Uterus (tissue), 4 donors: ENCODE data around the gene MCL1. TPM values are rescaled to one million over a fixed set of nuclear protein-coding genes. Genes with fewer than 3 reads are reported as not detected.

Experiments
- DNase-seq, 2 donors: peaks; one replicate each; pipeline ENCODE4 v3.0.0-alpha.2; 2019 to 2020
- H3K27ac ChIP-seq, 2 donors: fragments of 200-600 bp; sonication (generic); 1 replicate in 1 of 2; 2 replicates in 1 of 2; pipeline ENCODE4 v1.5.1; 2016 to 2018
- H3K27me3 ChIP-seq, 2 donors: fragments of 200-600 bp; sonication (generic); one replicate each; pipeline ENCODE4 v1.5.1; 2018 to 2019; ENCODE audit warnings: control low read depth in 1 of 2
- H3K36me3 ChIP-seq, 2 donors: fragments of 200-600 bp; sonication (generic); one replicate each; pipeline ENCODE4 v1.5.1; 2019; ENCODE audit warnings: control low read depth in 1 of 2
- H3K4me1 ChIP-seq, 2 donors: fragments of 200-600 bp; sonication (generic); one replicate each; pipeline ENCODE4 v1.5.1; 2018 to 2019; ENCODE audit warnings: control low read depth in 1 of 2
- H3K4me3 ChIP-seq, 2 donors: fragments of 200-600 bp; sonication (generic); 1 replicate in 1 of 2; 2 replicates in 1 of 2; pipeline ENCODE4 v1.5.1; 2018 to 2019; ENCODE audit warnings: mild to moderate bottlenecking in 1 of 2
- H3K9me3 ChIP-seq, 2 donors: fragments of 200-600 bp; sonication (generic); one replicate each; pipeline ENCODE4 v1.5.1; 2019; ENCODE audit warnings: control low read depth in 1 of 2
- POLR2A ChIP-seq, 2 donors: fragments of 450-650 bp; IDR thresholded peaks; one replicate each; pipeline ENCODE4 v1.6.1; 2016; ENCODE audit warnings: antibody characterized with exemption in 2 of 2, mild to moderate bottlenecking in 1 of 2, moderate library complexity in 1 of 2
- intact Hi-C: fragments of 100-400 bp; cut with DNase I; formaldehyde crosslinking; loops from one replicate; pipeline ENCODE4 v1.15.1; 2023; ENCODE audit warnings: low total_unique reads
- total RNA-seq, 4 donors: library from RNA; depleted of rRNA in 3 of 4; stranded (reverse); fragments of >200 nt in 3 of 4; gene quantifications; one replicate each; pipeline versions ENCODE4 v1.1.0 to v1.2.4, GENCODE V29; 2014 to 2023
- TF ChIP-seq, protein P1 (sequence below), 4 experiments: fragments of 200-600 bp in 2 of 4; fragments of 450-650 bp in 2 of 4; sonication (generic) in 2 of 4; IDR thresholded peaks; one replicate each; pipeline ENCODE4 v1.5.1; 2016 to 2019; ENCODE audit warnings: antibody characterized with exemption in 4 of 4, mild to moderate bottlenecking in 2 of 4, moderate library complexity in 1 of 4
- donor health status: DM: yes; HTN: yes; CAD: no.

MCL1 gene
- total RNA-seq, 4 donors from 2014 or later: 125 to 266 (median 207) TPM

DNA sequence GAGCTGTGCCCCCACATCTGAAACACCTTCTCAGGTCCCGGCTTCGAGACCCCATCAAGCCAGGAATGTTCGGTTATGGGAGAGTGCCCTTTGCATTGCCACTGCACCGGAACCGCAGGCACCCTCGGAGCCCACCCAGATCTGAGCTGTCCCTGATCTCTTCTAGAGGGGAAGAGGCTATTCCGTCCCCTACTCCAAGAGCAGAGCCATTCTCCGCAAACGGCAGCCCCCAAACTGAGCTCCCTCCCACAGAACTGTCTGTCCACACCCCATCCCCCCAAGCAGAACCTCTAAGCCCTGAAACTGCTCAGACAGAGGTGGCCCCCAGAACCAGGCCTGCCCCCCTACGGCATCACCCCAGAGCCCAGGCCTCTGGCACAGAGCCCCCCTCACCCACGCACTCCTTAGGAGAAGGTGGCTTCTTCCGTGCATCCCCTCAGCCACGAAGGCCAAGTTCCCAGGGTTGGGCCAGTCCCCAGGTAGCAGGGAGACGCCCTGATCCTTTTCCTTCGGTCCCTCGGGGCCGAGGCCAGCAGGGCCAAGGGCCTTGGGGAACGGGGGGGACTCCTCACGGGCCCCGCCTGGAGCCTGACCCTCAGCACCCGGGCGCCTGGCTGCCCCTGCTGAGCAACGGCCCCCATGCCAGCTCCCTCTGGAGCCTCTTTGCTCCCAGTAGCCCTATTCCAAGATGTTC is 25.9 kb downstream of the MCL1 start:
- peaks cover 0 to 20% of the 10 kb centered on the region in 2 donors for H3K4me1 ChIP-seq
- intact Hi-C loops: no loop called here
- no peaks in the 10 kb centered on the region for H3K27me3 ChIP-seq
- no peaks in the 10 kb centered on the region for H3K36me3 ChIP-seq
- H3K4me3 ChIP-seq: no peak overlapping the region
- no peaks in the 10 kb centered on the region for H3K9me3 ChIP-seq
- no peak for DNase-seq
- peak overlapping the region; percentile 93 to 98 for H3K27ac ChIP-seq
- TF ChIP-seq POLR2A (IDR thresholded peaks at IDR 0.05): no peak
- TF ChIP-seq, protein P1, sequence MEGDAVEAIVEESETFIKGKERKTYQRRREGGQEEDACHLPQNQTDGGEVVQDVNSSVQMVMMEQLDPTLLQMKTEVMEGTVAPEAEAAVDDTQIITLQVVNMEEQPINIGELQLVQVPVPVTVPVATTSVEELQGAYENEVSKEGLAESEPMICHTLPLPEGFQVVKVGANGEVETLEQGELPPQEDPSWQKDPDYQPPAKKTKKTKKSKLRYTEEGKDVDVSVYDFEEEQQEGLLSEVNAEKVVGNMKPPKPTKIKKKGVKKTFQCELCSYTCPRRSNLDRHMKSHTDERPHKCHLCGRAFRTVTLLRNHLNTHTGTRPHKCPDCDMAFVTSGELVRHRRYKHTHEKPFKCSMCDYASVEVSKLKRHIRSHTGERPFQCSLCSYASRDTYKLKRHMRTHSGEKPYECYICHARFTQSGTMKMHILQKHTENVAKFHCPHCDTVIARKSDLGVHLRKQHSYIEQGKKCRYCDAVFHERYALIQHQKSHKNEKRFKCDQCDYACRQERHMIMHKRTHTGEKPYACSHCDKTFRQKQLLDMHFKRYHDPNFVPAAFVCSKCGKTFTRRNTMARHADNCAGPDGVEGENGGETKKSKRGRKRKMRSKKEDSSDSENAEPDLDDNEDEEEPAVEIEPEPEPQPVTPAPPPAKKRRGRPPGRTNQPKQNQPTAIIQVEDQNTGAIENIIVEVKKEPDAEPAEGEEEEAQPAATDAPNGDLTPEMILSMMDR (IDR thresholded peaks at IDR 0.05): no peak

DNA sequence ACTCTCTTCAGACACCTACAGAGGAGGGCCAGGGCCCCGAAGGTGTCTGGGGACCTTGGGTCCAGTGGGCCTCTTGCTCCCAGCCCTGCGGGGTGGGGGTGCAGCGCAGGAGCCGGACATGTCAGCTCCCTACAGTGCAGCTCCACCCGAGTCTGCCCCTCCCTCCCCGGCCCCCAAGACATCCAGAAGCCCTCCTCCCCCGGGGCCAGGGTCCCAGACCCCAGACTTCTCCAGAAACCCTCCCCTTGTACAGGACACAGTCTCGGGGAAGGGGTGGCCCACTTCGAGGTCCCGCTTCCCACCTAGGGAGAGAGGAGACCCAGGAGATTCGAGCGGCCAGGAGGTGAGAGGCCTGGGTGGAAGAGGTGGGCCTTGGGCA is 26.5 kb downstream of the MCL1 start:
- intact Hi-C loops: no loop called here
- no peak for TF ChIP-seq POLR2A (IDR thresholded peaks at IDR 0.05)
- TF ChIP-seq, protein P1 (IDR thresholded peaks at IDR 0.05): no peak

DNA sequence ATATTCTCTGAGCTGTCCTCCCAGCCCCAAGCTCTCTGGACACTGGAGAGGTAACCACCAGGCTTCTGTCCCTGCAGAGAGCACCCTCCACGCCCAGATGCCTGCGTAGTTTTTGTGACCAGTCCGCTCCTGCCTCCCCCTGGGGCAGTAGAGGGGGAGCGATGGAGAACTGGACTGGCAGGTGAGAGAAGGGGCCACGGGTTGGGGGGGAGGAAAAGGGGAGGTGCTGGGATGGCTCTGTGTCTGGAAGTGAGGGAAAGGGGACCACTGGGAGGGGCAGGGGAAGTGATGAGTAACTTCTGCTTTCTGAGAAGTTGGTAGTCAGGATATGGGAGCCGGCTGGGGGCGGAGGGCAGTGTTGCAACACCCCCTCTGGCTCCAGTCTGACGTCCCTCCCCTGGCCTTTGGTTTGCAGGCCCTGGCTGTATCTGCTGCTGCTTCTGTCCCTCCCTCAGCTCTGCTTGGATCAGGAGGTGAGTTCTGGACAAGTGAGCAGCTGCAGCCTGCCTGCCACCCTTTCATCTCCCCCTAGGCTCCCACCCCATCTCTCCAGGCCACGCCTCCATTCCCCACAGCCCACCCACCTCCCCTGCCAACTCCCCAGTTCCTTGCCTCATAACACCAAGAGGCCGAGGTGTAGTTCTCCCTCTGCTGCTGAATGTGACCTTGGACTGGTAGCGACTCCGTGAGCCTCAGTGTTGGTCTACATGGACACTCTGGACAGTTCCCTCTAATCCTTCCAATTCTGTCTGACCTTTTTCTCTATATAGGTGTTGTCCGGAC is 27.1 kb downstream of the MCL1 start:
- peak; percentile 95 to 97 for DNase-seq
- TF ChIP-seq POLR2A (IDR thresholded peaks at IDR 0.05): peak; percentile 37 to 59
- TF ChIP-seq, protein P1 (IDR thresholded peaks at IDR 0.05): no peak
- H3K9me3 ChIP-seq: no peaks in the 10 kb centered on the region
- intact Hi-C loops: no loop called here
- H3K4me1 ChIP-seq: peaks cover 0 to 14% of the 10 kb centered on the region in 2 donors
- H3K27me3 ChIP-seq: no peaks in the 10 kb centered on the region
- H3K27ac ChIP-seq: peak overlapping the region; percentile 93 to 98
- H3K4me3 ChIP-seq: no peak overlapping the region
- H3K36me3 ChIP-seq: no peaks in the 10 kb centered on the region

More for the DNA sequence above, 26.5 kb downstream of the MCL1 start:
- H3K9me3 ChIP-seq: no peaks in the 10 kb centered on the region
- H3K36me3 ChIP-seq: no peaks in the 10 kb centered on the region
- peak; percentile 47 to 55 for DNase-seq
- no peaks in the 10 kb centered on the region for H3K27me3 ChIP-seq
- H3K4me1 ChIP-seq: peaks cover 0 to 14% of the 10 kb centered on the region in 2 donors
- no peak overlapping the region for H3K4me3 ChIP-seq
- H3K27ac ChIP-seq: peak overlapping the region; percentile 93 to 98

DNA sequence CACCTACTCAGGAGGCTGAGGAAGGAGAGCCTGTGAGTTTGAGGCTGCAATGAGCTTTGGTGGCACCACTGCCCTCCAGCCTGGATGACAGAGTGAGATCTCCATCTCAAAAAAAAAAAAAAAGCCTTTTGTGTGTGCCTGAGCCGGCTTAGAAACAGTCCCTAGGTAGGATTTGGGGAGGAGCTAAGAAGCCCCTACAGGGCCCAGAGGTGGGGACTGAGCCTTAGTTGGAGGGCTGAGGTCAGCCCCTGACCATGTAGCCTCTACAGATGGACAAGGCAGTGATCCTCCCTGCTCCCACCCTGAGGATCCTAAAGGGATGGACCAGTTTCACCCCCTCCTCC is 27.7 kb downstream of the MCL1 start:
- Histone ChIP-seq H3K27ac (peak overlapping the region; percentile 93 to 98), H3K36me3 (no peaks in the 10 kb centered on the region), H3K27me3 (no peaks in the 10 kb centered on the region), H3K4me3 (no peak overlapping the region), H3K9me3 (no peaks in the 10 kb centered on the region), H3K4me1 (peaks cover 0 to 14% of the 10 kb centered on the region in 2 donors)
- DNase-seq: no peak
- intact Hi-C loops: no loop called here
- TF ChIP-seq POLR2A (IDR thresholded peaks at IDR 0.05): no peak
- TF ChIP-seq, protein P1 (IDR thresholded peaks at IDR 0.05): no peak
